T-cell (primary cell): ENCODE results near the gene XCR1. TPM values are rescaled to one million over a fixed set of nuclear protein-coding genes. Genes with fewer than 3 reads are reported as not detected.

Source experiments
- ATAC-seq, 4 experiments: fragments of 200-7000 bp in 3 of 4; fragments of 150-1000 bp in 1 of 4; cut with Tn5 transposase; replicated peaks in 1 of 4; 1 replicate in 3 of 4; 2 replicates in 1 of 4; pipeline ENCODE4 v1.10.0; 2021; ENCODE audit warnings: moderate library complexity in 3 of 4, mild to moderate bottlenecking in 2 of 4, moderate number of reproducible peaks in 1 of 4
- CTCF ChIA-PET, 2 donors: fragments of 300-600 bp; sonication (Branson Sonifier 250); formaldehyde crosslinking; loops; one replicate each; lab custom pipeline; 2022; ENCODE audit warnings: antibody characterized with exemption in 2 of 2; lab: Charles Lee
- POLR2A ChIA-PET, 2 donors: fragments of 300-600 bp; sonication (Branson Sonifier 250); formaldehyde crosslinking; loops; one replicate each; lab custom pipeline; 2022; ENCODE audit warnings: antibody characterized with exemption in 2 of 2; lab: Charles Lee
- DNase-seq, 35 experiments: peaks; one replicate each; pipeline versions ENCODE4 v3.0.0 to v3.0.0-alpha.2; 2013 to 2023
- H3K27ac ChIP-seq: one replicate; pipeline ENCODE4 v1.5.1; 2013; ENCODE audit warnings: low read length
- H3K27me3 ChIP-seq, 2 experiments: replicated peaks in 1 of 2; 1 replicate in 1 of 2; 2 replicates in 1 of 2; pipeline versions ENCODE4 v1.6.1 to v1.7.0; 2013; ENCODE audit warnings: low read length in 1 of 2, mixed read lengths in 1 of 2; ENCODE audit not compliant: control insufficient read depth in 2 of 2, insufficient read depth in 2 of 2; ENCODE audit errors: extremely low read depth in 1 of 2
- H3K36me3 ChIP-seq, 2 donors: 1 replicate in 1 of 2; 2 replicates in 1 of 2; pipeline versions ENCODE4 v1.6.1 to v1.7.0; 2013; ENCODE audit warnings: low read length in 1 of 2; ENCODE audit not compliant: control insufficient read depth in 2 of 2, insufficient read depth in 1 of 2; ENCODE audit errors: extremely low read depth in 1 of 2
- H3K4me1 ChIP-seq, 2 experiments: 1 replicate in 1 of 2; 2 replicates in 1 of 2; pipeline versions ENCODE4 v1.6.1 to v1.7.0; 2013; ENCODE audit warnings: low read length in 2 of 2, mixed read lengths in 1 of 2; ENCODE audit not compliant: insufficient read depth in 2 of 2, control insufficient read depth in 1 of 2; ENCODE audit errors: extremely low read depth in 1 of 2
- H3K4me3 ChIP-seq, 2 donors: 1 replicate in 1 of 2; 2 replicates in 1 of 2; pipeline versions ENCODE4 v1.5.1 to v1.7.0; 2013; ENCODE audit warnings: mild to moderate bottlenecking in 2 of 2, low read length in 1 of 2, moderate library complexity in 1 of 2; ENCODE audit not compliant: control insufficient read depth in 1 of 2; ENCODE audit errors: extremely low read depth in 1 of 2
- H3K9me3 ChIP-seq: 2 replicates; pipeline ENCODE4 v1.7.0; 2013
- H3K27ac Mint-ChIP-seq, 2 donors: one replicate each; pipeline ENCODE4 v1.8.0; 2020 to 2021; ENCODE audit warnings: mild to moderate bottlenecking in 2 of 2, mixed read lengths in 2 of 2
- H3K27me3 Mint-ChIP-seq, 2 donors: one replicate each; pipeline ENCODE4 v1.8.0; 2021 to 2022; ENCODE audit warnings: mixed read lengths in 2 of 2
- H3K36me3 Mint-ChIP-seq: one replicate; pipeline ENCODE4 v1.8.0; 2021; ENCODE audit warnings: mixed read lengths
- H3K4me1 Mint-ChIP-seq, 3 donors: one replicate each; pipeline ENCODE4 v1.8.0; 2020 to 2022; ENCODE audit warnings: mixed read lengths in 3 of 3, mild to moderate bottlenecking in 1 of 3
- H3K4me3 Mint-ChIP-seq, 3 donors: one replicate each; pipeline ENCODE4 v1.8.0; 2020 to 2022; ENCODE audit warnings: mild to moderate bottlenecking in 3 of 3, mixed read lengths in 3 of 3, moderate library complexity in 3 of 3
- H3K9me3 Mint-ChIP-seq, 3 donors: one replicate each; pipeline ENCODE4 v1.8.0; 2020 to 2022; ENCODE audit warnings: mixed read lengths in 3 of 3
- WGBS: methylation state at CpG from one replicate; pipeline ENCODE4 v1.1.5; 2013; ENCODE audit warnings: missing lambda C conversion rate; ENCODE audit not compliant: insufficient coverage; 5-methylcytosine and 5-hydroxymethylcytosine counted together
- total RNA-seq, 35 experiments: library from RNA in 6 of 35; stranded (reverse) in 6 of 35; fragments of 120-200 nt in 1 of 35; gene quantifications; one replicate each; pipeline versions ENCODE4 v1.2.1 to v1.2.4 and lab custom pipeline; 2013 to 2026

XCR1 gene
- total RNA-seq, 5 donors from 2014 or later (not counting 1 experiment from before 2014, with no cell fraction given): 0.08 to 0.28 TPM; not detected in 3

GRCh38 chr3:46027736-46028397 is 584 bp upstream of the XCR1 start:
- ATAC-seq (no peak), DNase-seq (no peak)
- no peaks in the 10 kb centered on the region for H3K36me3 ChIP-seq
- POLR2A ChIA-PET: no interaction called here
- no peaks in the 10 kb centered on the region for H3K27me3 Mint-ChIP-seq
- H3K4me1 Mint-ChIP-seq: peaks cover 0 to 4% (median 0%) of the 10 kb centered on the region in 3 donors
- H3K9me3 Mint-ChIP-seq: peaks cover 0 to 9% (median 6%) of the 10 kb centered on the region in 3 donors
- no peaks in the 10 kb centered on the region for H3K36me3 Mint-ChIP-seq
- H3K9me3 ChIP-seq: peaks cover 2% of the 10 kb centered on the region
- H3K4me3 Mint-ChIP-seq: no peak overlapping the region
- H3K27ac Mint-ChIP-seq: no peak overlapping the region
- no peak overlapping the region for H3K4me3 ChIP-seq
- CTCF ChIA-PET: interaction anchor here in 1 of 2 donors (0.6 kb wide), 1 partner anchor 50 kb away, joined by 3 read pairs; no protein-coding TSS in a partner anchor
- whole genome bisulfite sequencing: 92% methylated on average over 4 of the region's 6 CpGs
- H3K27ac ChIP-seq: no peak overlapping the region
- no peaks in the 10 kb centered on the region for H3K4me1 ChIP-seq
- H3K27me3 ChIP-seq: no peaks in the 10 kb centered on the region

- H3K27me3 ChIP-seq: peaks cover 0 to 4% of the 10 kb centered on the region in 2 experiments
- WGBS: no CpG with 5 or more reads among the region's 1 CpG
- no peaks in the 10 kb centered on the region for H3K36me3 Mint-ChIP-seq
Observed at GRCh38 chr3:46025139-46025538, 2.1 kb downstream of the XCR1 start.

GRCh38 chr3:46024131-46024530 is 3.2 kb downstream of the XCR1 start:
- peaks cover 2% of the 10 kb centered on the region for H3K9me3 ChIP-seq
- H3K4me3 Mint-ChIP-seq: no peak overlapping the region
- POLR2A ChIA-PET: interaction anchor here in 1 of 2 donors (0.6 kb wide), 1 partner anchor 1510 kb away, joined by 4 read pairs; no protein-coding TSS in a partner anchor
- CTCF ChIA-PET: no interaction called here
- H3K27me3 Mint-ChIP-seq: peaks cover 0 to 7% of the 10 kb centered on the region in 2 donors
- DNase-seq: no peak
- WGBS: 76% methylated on average over 2 of the region's 3 CpGs
- H3K4me1 ChIP-seq: no peaks in the 10 kb centered on the region
- H3K27me3 ChIP-seq: peaks cover 0 to 4% of the 10 kb centered on the region in 2 experiments
- H3K4me3 ChIP-seq: no peak overlapping the region
- H3K9me3 Mint-ChIP-seq: peaks cover 0 to 9% (median 6%) of the 10 kb centered on the region in 3 donors
- ATAC-seq: no peak
- H3K36me3 Mint-ChIP-seq: no peaks in the 10 kb centered on the region
- no peaks in the 10 kb centered on the region for H3K36me3 ChIP-seq
- H3K27ac ChIP-seq: no peak overlapping the region
- no peaks in the 10 kb centered on the region for H3K4me1 Mint-ChIP-seq
- H3K27ac Mint-ChIP-seq: no peak overlapping the region

More at GRCh38 chr3:46025139-46025538, 2.1 kb downstream of the XCR1 start:
- DNase-seq (no peak), ATAC-seq (no peak)
- Mint-ChIP-seq H3K27me3 (peaks cover 0 to 7% of the 10 kb centered on the region in 2 donors), H3K4me3 (no peak overlapping the region), H3K4me1 (peaks cover 0 to 3% (median 0%) of the 10 kb centered on the region in 3 donors), H3K27ac (no peak overlapping the region), H3K9me3 (peaks cover 0 to 9% (median 6%) of the 10 kb centered on the region in 3 donors)
- H3K4me1 ChIP-seq: no peaks in the 10 kb centered on the region
- no peaks in the 10 kb centered on the region for H3K36me3 ChIP-seq
- CTCF ChIA-PET: no interaction called here
- no peak overlapping the region for H3K4me3 ChIP-seq
- no peak overlapping the region for H3K27ac ChIP-seq
- peaks cover 2% of the 10 kb centered on the region for H3K9me3 ChIP-seq
- POLR2A ChIA-PET: interaction anchor here in 1 of 2 donors (0.5 kb wide), 1 partner anchor 15 kb away, joined by 4 read pairs; no protein-coding TSS in a partner anchor

GRCh38 chr3:46022909-46023785 is 4.1 kb downstream of the XCR1 start:
- Histone ChIP-seq H3K4me3 (no peak overlapping the region), H3K27me3 (peaks cover 0 to 4% of the 10 kb centered on the region in 2 experiments), H3K9me3 (peaks cover 2% of the 10 kb centered on the region), H3K27ac (no peak overlapping the region), H3K36me3 (no peaks in the 10 kb centered on the region), H3K4me1 (no peaks in the 10 kb centered on the region)
- Mint-ChIP-seq H3K9me3 (peaks cover 0 to 5% (median 3%) of the 10 kb centered on the region in 3 donors), H3K27ac (no peak overlapping the region), H3K4me1 (no peaks in the 10 kb centered on the region), H3K27me3 (peaks cover 0 to 7% of the 10 kb centered on the region in 2 donors), H3K36me3 (no peaks in the 10 kb centered on the region), H3K4me3 (no peak overlapping the region)
- CTCF ChIA-PET: no interaction called here
- no peak for ATAC-seq
- DNase-seq: no peak
- POLR2A ChIA-PET: interaction anchor here in 1 of 2 donors (0.7 kb wide), 1 partner anchor 292 kb away, joined by 3 read pairs; no protein-coding TSS in a partner anchor
- 95% methylated on average over 9 of the region's 34 CpGs for WGBS

- H3K27ac Mint-ChIP-seq: peak overlapping the region in 1 of 2 donors; percentile 17
- H3K4me1 Mint-ChIP-seq: no peaks in the 10 kb centered on the region
- H3K27me3 Mint-ChIP-seq: peaks cover 0 to 7% of the 10 kb centered on the region in 2 donors
- 97% methylated on average over 6 of the region's 8 CpGs for WGBS
- peaks cover 0 to 4% of the 10 kb centered on the region in 2 experiments for H3K27me3 ChIP-seq
- ATAC-seq: no peak
- H3K27ac ChIP-seq: no peak overlapping the region
- ChIA-PET CTCF (no interaction called here), POLR2A (no interaction called here)
- H3K36me3 Mint-ChIP-seq: no peaks in the 10 kb centered on the region
- H3K4me1 ChIP-seq: no peaks in the 10 kb centered on the region
- H3K36me3 ChIP-seq: no peaks in the 10 kb centered on the region
- H3K9me3 ChIP-seq: no peaks in the 10 kb centered on the region
- no peak for DNase-seq
- H3K4me3 ChIP-seq: no peak overlapping the region
- no peak overlapping the region for H3K4me3 Mint-ChIP-seq
- no peaks in the 10 kb centered on the region for H3K9me3 Mint-ChIP-seq
Observed at GRCh38 chr3:46021516-46021915, 5.8 kb downstream of the XCR1 start.

- H3K27ac Mint-ChIP-seq: no peak overlapping the region
Observed at GRCh38 chr3:46020766-46021510, 6.3 kb downstream of the XCR1 start.

More at GRCh38 chr3:46020766-46021510, 6.3 kb downstream of the XCR1 start:
- ChIA-PET CTCF (no interaction called here), POLR2A (no interaction called here)
- Mint-ChIP-seq H3K4me3 (no peak overlapping the region), H3K27me3 (peaks cover 0 to 7% of the 10 kb centered on the region in 2 donors), H3K9me3 (no peaks in the 10 kb centered on the region), H3K36me3 (no peaks in the 10 kb centered on the region), H3K4me1 (no peaks in the 10 kb centered on the region)
- Histone ChIP-seq H3K27me3 (peaks cover 0 to 4% of the 10 kb centered on the region in 2 experiments), H3K9me3 (no peaks in the 10 kb centered on the region), H3K4me3 (no peak overlapping the region), H3K27ac (no peak overlapping the region), H3K36me3 (no peaks in the 10 kb centered on the region), H3K4me1 (no peaks in the 10 kb centered on the region)
- ATAC-seq (no peak), DNase-seq (no peak)
- WGBS: 97% methylated on average over 34 of the region's 37 CpGs
